GM21786 (cell line): ENCODE measurements around the gene FGFR1OP2.

Source experiments
- ATAC-seq: cut with Tn5 transposase; IDR thresholded peaks from one replicate; pipeline ENCODE4 v1.9.1; 2021; ENCODE audit not compliant: unreplicated experiment

The FGFR1OP2 gene

DNA sequence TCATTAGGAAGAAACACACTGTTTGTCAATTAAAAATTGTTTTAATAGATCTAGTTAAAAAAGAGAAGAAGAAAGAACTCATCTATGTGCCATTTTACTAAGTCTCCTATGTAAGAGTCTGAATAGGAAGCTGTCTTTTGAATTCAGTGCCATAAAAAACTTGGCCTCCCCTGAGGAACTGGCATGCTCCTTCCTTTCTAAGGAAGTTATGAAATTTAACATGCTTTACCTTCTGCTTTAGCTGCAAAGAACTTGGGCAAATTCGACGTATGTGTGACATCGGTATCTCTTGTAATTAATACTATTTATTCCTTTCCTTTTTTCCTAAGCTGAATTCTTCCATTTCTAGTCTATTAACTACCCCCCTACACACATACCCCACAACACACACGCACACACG is 63.4 kb downstream of the FGFR1OP2 start:
- ATAC-seq: no peak

DNA sequence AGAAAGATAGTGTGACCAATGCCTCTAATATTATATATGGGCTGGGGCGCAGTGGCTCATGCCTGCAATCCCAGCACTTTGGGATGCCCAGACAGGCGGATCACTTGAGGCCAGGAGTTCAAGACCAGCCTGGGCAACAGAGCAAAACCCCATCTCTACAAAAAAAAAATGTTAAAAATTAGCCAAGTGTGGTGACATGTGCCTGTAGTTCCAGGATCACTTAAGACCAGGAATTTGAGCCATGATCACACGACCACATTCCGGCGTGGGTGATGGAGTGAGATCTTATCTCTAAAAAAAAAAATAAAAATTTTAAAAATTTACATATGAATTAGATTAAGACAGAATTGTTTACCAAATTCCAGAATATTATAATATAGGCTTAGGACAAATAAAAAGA is 63.9 kb downstream of the FGFR1OP2 start:
- no peak for ATAC-seq

DNA sequence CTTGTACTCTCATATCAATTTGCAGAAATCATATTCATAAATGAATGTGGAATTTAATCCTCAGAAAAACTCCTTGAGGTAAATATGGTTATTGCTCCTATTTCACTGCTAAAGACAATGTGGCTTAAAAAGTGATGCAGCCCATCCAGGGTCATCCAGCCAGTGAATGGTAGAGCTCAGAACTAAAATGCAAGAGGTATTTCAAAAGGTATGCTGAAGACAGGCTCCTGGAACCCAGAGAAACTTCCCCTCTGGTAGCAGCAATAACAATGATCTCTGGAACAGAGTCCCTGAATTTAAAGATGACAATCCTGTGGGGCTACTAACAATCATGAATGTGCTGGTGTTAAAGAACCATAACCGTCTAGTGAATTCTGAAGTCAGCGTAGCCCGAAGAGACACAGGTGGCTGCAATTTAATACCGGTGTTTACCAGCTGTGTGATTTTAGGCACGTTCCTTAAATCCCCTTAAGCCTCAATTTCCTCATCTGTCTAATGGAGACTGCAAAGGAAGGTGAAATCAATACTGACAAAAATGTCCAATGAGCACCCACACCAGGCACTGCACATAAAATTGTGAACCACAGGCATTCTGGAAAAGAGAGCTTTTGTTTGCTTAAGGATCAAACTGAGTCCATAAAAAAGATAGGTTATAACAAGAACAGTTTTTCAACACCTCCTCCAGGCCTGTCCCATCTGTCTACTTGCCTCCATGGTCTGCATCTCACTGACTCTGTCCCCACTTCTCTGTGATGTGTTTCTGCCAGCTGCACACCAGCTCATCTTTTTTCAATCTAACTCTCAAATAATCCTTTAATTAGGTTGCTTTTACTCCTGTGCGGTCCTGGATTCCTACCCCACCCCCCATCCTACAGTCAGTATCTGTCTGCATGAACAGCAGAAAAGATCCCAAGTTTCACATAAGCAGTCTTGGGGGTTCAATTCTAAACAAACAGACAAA is 65.4 kb downstream of the FGFR1OP2 start:
- no peak for ATAC-seq

DNA sequence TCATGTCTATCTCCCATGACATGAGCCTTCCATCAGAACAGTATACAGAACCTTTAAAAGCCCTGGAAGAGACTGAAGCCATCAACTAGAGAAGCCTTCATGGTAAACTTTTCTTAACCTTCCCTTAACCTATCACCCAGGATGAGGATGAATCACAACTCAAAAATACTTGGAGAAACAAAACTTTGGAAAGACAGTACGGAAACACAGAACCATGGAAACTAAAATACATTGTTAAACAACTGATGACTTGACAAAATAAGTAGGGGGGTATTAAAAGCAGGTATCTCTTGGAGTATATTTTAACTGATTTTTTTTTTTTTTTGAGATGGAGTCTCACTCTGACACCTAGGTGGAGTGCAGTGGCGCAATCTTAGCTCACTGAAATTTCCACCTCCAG is 67.2 kb downstream of the FGFR1OP2 start:
- ATAC-seq: no peak

DNA sequence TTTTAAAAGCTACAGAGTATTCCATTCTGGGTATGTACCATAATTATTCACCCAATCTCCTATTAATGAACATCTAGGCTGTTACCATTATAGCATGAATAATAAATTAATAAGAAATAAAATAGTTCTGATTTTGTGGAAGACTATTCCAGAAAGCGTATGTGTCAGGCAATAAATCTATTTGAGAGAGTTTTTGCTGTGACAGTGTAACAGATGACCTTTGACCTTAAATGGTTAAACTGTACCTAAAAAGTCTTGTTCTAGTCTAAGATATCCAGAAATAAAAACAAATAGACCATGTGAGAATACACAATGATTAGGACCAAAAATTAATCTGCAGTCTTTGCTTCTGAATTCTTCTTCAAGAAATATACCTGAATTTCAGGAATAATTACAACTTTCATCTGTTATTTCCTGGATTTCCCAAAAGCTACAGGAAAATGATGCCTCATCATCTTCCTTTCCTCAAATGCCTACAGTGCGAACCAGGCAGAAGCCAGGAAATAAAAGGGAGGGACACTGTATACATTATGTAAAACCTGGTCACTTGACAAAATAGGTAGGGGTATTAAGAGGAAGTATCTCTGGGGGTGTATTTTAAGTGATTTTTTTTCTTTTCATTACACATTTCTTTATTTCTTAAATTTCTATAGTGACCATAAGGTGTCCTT is 68.7 kb downstream of the FGFR1OP2 start:
- no peak for ATAC-seq

DNA sequence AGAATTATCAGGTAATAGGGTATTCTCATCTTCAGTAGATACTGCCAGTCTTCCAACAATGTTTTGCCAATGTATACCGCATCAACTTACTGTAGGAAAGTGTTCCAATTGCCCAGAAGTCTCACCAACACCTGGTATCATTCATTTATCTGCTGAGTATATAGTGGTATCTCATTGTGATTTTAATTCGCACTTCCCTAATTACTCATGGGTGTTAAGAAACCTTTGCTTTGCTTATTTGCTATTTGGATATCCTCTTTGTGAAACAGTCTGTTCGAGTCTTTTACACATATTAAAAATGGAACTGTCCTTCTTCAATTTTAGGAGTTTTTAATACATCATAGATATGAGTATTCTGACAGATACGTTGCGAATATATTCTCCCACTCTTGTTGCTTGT is 69.8 kb downstream of the FGFR1OP2 start:
- ATAC-seq: no peak

DNA sequence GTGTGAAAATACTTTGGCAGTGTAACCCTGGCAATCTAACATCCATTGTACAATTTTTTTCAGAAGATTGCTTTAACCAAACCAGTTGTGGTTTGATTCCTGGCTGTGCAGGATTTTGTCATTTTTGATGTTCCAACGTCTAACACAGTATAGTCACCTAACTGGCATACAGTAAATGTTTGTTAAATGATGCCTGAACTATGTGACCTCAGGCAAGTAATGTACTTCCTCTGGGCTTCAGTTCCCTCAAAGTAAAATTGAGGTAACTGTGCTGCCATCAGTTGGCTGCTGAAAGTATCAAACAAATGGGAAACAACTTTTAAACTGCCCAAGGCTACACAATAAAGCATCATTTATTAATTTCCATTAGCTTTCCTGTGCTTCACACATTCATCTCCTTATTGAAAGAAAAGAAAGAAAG is 71.6 kb downstream of the FGFR1OP2 start:
- no peak for ATAC-seq

DNA sequence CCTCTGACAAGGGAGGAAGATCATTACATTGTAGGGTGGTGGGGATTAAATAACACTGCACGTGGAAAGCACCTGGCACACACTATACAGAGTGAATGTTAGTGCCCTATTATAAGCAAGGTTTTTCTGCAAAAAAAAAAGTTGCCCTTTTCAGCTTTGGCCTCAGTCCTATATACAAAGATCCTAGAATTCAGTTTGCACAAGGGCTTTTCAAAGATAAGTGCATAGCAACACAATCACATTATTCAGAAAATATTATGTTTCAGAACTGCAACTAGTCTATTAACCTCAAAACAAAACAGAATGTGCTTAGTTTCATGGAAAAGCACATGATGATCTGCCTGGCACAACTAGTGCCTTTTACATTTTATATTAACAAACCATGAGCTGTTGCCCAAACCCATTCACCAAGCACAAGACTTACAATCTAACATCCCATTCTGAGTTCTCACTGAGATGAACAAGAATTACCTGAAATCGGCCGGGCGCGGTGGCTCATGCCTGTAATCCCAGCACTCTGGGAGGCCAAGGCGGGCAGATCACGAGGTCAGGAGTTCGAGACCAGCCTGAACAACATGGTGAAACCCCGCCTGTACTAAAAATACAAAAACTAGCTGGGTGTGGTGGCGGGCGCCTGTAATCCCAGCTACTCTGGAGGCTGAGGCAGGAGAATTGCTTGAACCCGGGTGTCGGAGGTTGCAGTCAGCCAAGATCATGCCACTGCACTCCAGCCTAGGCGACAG is 74.1 kb downstream of the FGFR1OP2 start:
- no peak for ATAC-seq

DNA sequence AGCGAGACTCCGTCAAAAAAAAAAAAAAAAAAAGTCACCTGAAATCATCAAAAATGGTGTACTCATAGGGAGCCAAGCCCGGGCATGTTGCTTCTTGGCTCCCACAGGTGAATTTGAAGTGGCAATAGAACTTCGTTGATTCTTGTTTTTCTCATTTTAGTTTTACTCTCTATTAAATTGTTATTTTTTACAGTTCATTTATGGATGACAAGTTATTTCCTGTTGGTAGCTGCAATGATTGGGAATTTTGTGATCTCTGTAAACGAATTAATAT is 74.6 kb downstream of the FGFR1OP2 start:
- no peak for ATAC-seq

DNA sequence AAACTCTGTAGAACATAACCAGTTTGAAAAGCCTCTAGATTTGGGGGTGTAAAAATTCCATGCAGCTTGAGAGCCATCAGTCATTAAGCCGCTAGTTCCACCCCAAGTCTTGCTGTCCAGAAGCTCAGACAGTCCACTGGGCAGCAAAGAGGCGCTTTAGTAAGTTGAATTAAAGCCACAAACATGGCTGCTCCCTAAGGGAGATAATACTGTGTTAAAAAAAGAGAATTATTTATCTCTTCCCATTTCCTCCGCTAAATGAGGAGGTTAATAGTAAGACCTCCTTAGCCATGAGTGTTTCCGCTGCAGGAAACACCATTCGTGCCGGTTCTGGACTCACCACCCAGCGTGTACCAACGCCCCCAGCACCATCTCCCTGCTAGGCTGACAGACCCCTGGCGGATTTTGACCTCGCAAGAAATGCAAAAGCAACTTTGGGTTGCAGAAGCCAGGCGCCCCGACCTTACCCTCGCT is 75.4 kb downstream of the FGFR1OP2 start:
- peak; percentile 14 for ATAC-seq

DNA sequence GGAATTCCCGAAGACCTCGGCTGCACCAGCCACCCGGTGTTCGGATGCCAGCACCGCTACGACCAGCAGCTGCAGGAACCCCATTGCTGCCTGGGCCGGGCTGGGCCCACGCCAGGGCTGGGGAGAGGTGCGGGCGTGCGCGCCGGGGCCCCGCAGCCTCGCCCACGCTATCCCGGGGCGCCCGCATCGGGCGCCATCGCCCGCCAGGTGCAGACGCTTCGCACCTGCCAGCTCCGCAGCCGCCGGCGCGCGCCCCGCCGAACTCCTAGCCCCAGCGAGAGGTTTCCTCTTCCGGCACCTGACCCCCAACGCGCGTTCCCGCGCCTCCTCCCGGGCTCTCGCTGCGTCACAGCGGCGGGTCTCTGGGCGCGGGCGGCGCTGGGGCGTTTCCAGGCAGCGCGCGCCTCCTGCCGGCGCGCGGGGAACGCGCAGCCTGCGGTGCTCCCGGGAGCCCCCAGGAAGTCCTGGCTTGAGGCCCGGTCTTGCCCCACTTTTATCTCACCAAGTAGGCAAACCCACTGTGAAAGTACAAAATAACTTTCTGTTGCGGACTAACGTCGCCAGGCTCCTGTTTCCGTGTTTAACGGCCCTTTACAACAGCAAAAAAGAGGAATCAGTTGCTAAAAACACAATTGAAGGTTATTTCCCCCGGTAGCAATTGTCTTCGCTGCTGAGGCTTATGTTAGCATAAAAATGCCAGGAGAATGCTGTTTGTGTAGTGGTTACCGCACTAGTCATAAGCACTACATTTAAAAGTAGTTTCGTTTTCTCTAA is 76.0 kb downstream of the FGFR1OP2 start, which contains the start of gene TM7SF3:
TSS of gene TM7SF3 (minus strand) at position 300 of the 774 bp plus-strand sequence. CDS start at position 84, 216 bp downstream.
- peak; percentile 82 for ATAC-seq

DNA sequence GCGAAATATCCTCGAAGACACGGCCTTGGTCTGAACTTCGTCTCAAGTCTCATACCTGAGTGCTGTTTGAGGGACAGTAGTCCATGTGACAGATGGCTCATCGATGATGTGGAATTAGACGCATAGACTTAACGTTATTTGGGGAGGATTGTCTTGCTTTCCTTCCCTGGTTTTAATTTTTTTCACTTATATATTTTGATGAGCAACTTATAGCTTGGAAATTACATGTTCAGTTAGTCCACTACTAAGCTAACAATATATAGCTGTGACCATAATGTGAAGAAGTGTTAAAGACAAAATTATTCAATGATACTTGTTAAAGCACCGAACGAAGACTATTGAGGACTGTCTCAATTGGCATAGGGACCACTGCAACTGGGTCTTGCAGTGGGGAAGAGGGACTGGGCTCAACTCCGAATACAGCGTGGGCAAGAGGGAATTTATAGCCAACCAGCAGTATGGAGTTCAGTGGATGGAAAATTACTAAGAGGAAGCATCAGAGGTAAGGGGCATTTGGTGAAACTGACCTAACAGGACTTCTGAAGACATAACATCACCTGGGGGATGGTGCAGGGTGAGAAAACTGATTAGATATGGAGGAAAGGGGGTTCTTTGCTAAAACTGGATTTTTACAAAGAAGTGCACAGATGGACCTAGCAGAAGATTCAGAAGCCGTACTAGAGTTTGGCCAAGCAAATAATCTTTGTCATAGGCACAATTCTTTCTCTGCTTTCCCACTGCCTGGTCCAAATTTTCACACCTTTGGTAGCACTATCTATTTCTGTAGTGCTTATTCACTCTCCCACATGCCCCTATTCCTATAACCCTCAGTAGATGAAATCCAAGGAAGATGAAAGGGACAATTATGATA is 76.8 kb downstream of the FGFR1OP2 start:
- ATAC-seq: no peak

DNA sequence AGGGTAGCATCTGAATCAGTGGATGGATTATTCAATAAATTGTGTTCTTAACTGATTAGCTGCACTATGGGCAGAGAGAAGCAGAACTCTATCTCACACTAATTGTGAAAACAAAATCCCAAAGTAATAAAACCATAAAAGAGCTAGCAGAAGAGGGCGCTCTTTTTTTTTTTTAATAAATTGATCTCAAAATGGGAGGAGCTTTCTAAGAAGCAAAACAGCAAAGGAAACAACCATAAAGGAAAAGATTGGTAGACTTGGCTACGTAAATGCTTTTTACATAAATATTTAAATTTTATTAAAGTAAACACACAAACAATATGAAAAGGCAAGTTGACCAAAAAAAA is 77.4 kb downstream of the FGFR1OP2 start:
- ATAC-seq: no peak
